Esophagus muscularis mucosa (tissue), 4 donors: ENCODE data around the gene ST7. TPM values are rescaled to one million over a fixed set of nuclear protein-coding genes. Genes with fewer than 3 reads are reported as not detected.

Experiments used
- DNase-seq: peaks from one replicate; pipeline ENCODE4 v3.0.0-alpha.2; 2017; ENCODE audit errors: extremely low spot score
- H3K27ac ChIP-seq, 4 donors: fragments of 200-600 bp; sonication (generic); replicated peaks in 1 of 4; 1 replicate in 3 of 4; 2 replicates in 1 of 4; pipeline ENCODE4 v1.5.1; 2016 to 2019; ENCODE audit warnings: mild to moderate bottlenecking in 1 of 4
- H3K27me3 ChIP-seq, 4 donors: fragments of 200-600 bp; sonication (generic); one replicate each; pipeline versions ENCODE4 v1.5.1 to v1.6.0; 2016 to 2019
- H3K36me3 ChIP-seq, 4 donors: fragments of 200-600 bp; sonication (generic); one replicate each; pipeline ENCODE4 v1.5.1; 2016 to 2019
- H3K4me1 ChIP-seq, 4 donors: fragments of 200-600 bp; sonication (generic); one replicate each; pipeline ENCODE4 v1.5.1; 2016 to 2019
- H3K4me3 ChIP-seq, 4 donors: fragments of 200-600 bp; sonication (generic); 1 replicate in 2 of 4; 2 replicates in 2 of 4; pipeline ENCODE4 v1.5.1; 2016 to 2019; ENCODE audit warnings: mild to moderate bottlenecking in 4 of 4, moderate library complexity in 1 of 4
- H3K9me3 ChIP-seq, 4 donors: fragments of 200-600 bp; sonication (generic); 1 replicate in 3 of 4; 2 replicates in 1 of 4; pipeline ENCODE4 v1.5.1; 2016 to 2019
- EP300 ChIP-seq: sonication (generic); formaldehyde crosslinking; IDR thresholded peaks from one replicate; pipeline ENCODE4 v1.6.1; 2017; ENCODE audit warnings: antibody characterized with exemption
- POLR2A ChIP-seq: fragments of 450-650 bp; IDR thresholded peaks from one replicate; pipeline ENCODE4 v1.6.1; 2017; ENCODE audit warnings: antibody characterized with exemption, moderate library complexity, mild to moderate bottlenecking, low read depth
- POLR2AphosphoS5 ChIP-seq, 2 donors: sonication (generic); formaldehyde crosslinking; IDR thresholded peaks; one replicate each; pipeline ENCODE4 v1.6.1; 2017; ENCODE audit warnings: antibody characterized with exemption in 2 of 2
- WGBS: methylation state at CpG from one replicate; pipeline ENCODE4 v1.1.5; 2018; 5-methylcytosine and 5-hydroxymethylcytosine counted together
- intact Hi-C: fragments of 100-400 bp; cut with DNase I; formaldehyde crosslinking; loops from one replicate; pipeline ENCODE4 v1.15.1; 2023
- total RNA-seq, 4 donors: library from RNA; depleted of rRNA; stranded (reverse); fragments of >200 nt; gene quantifications; one replicate each; pipeline versions ENCODE4 v1.1.0 to v1.2.1, GENCODE V29; 2016
- TF ChIP-seq, protein P1 (sequence below), 3 experiments: fragments of 200-600 bp in 2 of 3; fragments of 450-650 bp in 1 of 3; sonication (generic) in 2 of 3; IDR thresholded peaks; one replicate each; pipeline ENCODE4 v1.5.1; 2017 to 2019; ENCODE audit warnings: antibody characterized with exemption in 3 of 3, mild to moderate bottlenecking in 2 of 3, moderate library complexity in 1 of 3

Gene ST7
- total RNA-seq, 4 donors from 2014 or later: 16.9 to 22.0 (median 18.2) TPM

DNA sequence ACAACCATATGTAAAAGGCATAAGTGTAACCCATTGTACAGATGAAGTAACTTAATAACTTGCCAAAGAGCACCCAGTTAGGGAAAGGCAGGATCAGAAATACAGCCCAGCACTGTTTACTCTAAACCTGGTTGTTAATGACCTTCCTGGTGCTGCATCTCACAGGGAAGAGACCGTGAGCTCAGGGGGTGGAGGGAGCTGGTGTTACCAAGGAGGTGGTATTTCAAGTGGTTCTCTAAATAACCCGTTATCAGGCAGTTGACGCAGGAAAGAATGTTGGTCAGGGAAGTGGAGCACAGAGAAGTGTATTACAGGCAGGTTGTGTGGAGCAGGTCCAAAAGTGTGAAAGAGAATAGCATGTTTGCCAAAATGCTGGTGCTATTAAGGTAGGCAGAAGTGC is 4.4 kb upstream of the ST7 start:
- H3K4me1 ChIP-seq: peaks cover 7 to 12% (median 10%) of the 10 kb centered on the region in 4 donors
- H3K27me3 ChIP-seq: no peaks in the 10 kb centered on the region
- H3K4me3 ChIP-seq: no peak overlapping the region
- no peak for TF ChIP-seq POLR2AphosphoS5 (IDR thresholded peaks at IDR 0.05)
- TF ChIP-seq, protein P1, sequence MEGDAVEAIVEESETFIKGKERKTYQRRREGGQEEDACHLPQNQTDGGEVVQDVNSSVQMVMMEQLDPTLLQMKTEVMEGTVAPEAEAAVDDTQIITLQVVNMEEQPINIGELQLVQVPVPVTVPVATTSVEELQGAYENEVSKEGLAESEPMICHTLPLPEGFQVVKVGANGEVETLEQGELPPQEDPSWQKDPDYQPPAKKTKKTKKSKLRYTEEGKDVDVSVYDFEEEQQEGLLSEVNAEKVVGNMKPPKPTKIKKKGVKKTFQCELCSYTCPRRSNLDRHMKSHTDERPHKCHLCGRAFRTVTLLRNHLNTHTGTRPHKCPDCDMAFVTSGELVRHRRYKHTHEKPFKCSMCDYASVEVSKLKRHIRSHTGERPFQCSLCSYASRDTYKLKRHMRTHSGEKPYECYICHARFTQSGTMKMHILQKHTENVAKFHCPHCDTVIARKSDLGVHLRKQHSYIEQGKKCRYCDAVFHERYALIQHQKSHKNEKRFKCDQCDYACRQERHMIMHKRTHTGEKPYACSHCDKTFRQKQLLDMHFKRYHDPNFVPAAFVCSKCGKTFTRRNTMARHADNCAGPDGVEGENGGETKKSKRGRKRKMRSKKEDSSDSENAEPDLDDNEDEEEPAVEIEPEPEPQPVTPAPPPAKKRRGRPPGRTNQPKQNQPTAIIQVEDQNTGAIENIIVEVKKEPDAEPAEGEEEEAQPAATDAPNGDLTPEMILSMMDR (IDR thresholded peaks at IDR 0.05): no peak
- TF ChIP-seq POLR2A: no peak
- no peak for TF ChIP-seq EP300
- 79% methylated on average over 3 of the region's 3 CpGs for WGBS
- DNase-seq: no peak
- H3K36me3 ChIP-seq: no peaks in the 10 kb centered on the region
- H3K9me3 ChIP-seq: no peaks in the 10 kb centered on the region
- no peak overlapping the region for H3K27ac ChIP-seq
- intact Hi-C loops: no loop called here

DNA sequence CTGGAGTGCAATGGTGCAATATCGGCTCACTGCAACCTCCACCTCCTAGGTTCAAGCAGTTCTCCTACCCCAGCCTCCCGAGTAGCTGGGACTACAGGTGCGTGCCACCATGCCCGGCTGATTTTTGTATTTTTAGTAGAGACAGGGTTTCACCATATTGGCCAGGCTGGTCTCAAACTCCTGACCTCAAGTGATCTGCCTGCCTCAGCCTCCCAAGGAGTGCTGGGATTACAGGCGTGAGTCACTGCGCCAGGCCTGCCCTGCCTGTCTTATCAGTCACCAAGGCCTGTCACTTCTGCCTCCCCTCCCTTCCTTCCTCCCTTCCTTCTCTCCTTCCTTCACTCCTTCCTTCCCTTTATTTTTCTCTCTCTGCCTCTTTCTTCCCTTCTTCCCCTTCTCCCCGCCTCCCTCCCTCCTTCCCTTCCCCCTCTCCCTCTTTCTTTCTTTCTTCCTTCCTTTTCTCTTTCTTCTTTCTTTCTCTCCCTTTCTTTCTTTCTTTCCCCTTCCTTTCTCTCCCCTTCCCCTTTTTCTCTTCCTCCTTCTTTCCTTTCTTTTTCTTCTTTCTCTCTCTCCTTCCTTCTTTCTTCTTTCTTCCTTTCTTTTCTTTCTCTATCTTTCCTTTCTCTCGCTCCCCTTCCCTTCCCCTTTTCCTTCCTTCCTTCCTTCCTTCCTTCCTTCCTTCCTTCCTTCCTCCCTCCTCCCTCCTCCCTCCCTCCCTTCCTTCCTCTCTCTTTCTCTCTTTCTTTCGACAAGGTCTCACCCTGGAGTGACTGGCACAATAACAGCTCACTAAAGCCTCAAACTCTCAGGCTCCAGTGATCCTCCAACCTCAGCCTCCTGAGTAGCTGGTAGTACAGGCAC is 3.1 kb upstream of the ST7 start:
- Histone ChIP-seq H3K36me3 (no peaks in the 10 kb centered on the region), H3K27ac (no peak overlapping the region), H3K4me3 (no peak overlapping the region), H3K27me3 (no peaks in the 10 kb centered on the region), H3K9me3 (no peaks in the 10 kb centered on the region), H3K4me1 (peaks cover 14 to 19% (median 16%) of the 10 kb centered on the region in 4 donors)
- TF ChIP-seq, protein P1 (IDR thresholded peaks at IDR 0.05): no peak
- TF ChIP-seq EP300: no peak
- TF ChIP-seq POLR2A: no peak
- TF ChIP-seq POLR2AphosphoS5 (IDR thresholded peaks at IDR 0.05): no peak
- WGBS: 94% methylated on average over 8 of the region's 9 CpGs
- intact Hi-C loops: no loop called here
- no peak for DNase-seq

DNA sequence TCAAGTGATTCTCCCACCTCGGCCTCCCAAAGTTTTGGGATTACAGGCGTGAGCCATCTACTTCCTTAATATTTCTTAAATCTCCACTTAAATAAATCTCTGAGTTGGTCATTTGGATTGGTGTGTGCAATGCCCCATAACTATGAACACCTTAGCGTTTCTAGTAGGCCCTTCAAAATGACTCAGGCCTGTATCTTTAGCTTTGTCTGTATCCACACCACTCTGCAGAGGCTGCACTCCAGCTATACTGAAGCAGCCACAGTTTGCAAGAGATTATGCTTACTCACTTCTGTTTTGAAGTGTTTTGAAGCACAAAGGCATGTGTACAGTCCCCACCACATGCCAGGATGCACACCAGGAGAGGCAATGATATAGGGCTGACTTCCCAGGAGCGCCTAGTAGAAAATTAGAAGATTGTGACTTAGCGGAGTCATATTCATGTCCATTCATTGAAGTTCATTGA is 2.4 kb upstream of the ST7 start:
- no peak overlapping the region for H3K4me3 ChIP-seq
- H3K36me3 ChIP-seq: no peaks in the 10 kb centered on the region
- WGBS: 94% methylated on average over 5 of the region's 5 CpGs
- DNase-seq: no peak
- no peaks in the 10 kb centered on the region for H3K27me3 ChIP-seq
- TF ChIP-seq POLR2A (no peak), EP300 (no peak), POLR2AphosphoS5 (IDR thresholded peaks at IDR 0.05) (no peak)
- TF ChIP-seq, protein P1 (IDR thresholded peaks at IDR 0.05): no peak
- H3K27ac ChIP-seq: no peak overlapping the region
- intact Hi-C loops: no loop called here
- H3K9me3 ChIP-seq: no peaks in the 10 kb centered on the region
- H3K4me1 ChIP-seq: peaks cover 22 to 27% (median 24%) of the 10 kb centered on the region in 4 donors

DNA sequence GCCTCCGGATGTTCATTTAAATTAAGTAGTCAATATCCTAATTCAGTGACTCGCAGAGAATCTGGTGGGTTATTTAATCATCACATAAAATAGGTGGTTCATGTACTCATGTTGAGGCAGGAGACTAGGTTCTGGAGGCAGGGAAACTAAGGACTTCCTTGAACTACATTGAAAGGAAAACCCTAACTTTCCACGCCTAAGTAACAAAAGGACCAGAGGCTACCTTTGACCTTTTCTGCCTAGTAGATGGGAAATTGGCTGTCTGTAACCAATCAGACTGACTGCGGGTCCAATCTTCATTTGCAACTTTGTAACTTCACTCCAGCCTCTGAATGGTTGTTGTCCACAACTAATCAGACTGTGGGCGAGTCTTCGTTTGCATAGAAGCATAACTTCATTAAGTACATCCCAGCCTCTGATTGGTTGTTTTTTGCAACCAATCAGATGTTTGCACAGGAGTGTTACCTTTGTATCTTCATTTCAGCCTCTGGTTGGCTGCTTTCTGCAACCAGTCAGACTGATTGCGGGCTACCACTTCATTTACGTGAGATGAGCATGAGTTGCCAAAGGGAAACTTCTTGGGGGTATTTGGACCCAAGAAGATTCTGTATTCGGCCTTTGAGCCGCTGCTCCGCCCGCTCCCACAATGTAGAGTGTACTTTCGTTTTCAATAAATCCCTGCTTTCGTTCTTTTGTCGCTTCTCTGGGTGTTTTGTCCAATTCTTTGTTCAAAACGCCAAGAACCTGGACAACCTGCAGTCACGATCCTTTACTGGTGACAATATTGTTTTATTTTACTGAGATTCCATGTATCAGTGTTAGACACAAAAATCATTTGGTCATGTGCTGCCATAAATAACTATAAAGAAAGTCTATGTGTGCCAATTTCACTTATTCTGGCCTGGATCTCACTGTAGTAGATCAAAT is 1.7 kb upstream of the ST7 start:
- peaks cover 29 to 34% (median 31%) of the 10 kb centered on the region in 4 donors for H3K4me1 ChIP-seq
- intact Hi-C loops: no loop called here
- 95% methylated on average over 17 of the region's 17 CpGs for WGBS
- H3K9me3 ChIP-seq: no peaks in the 10 kb centered on the region
- TF ChIP-seq POLR2AphosphoS5 (IDR thresholded peaks at IDR 0.05): no peak
- no peak for DNase-seq
- H3K36me3 ChIP-seq: no peaks in the 10 kb centered on the region
- H3K27ac ChIP-seq: peak overlapping the region in 2 of 4 donors; percentile 99 to 100
- no peak overlapping the region for H3K4me3 ChIP-seq
- H3K27me3 ChIP-seq: no peaks in the 10 kb centered on the region
